ENCODE results near the gene JAGN1. TPM values are rescaled to one million over a fixed set of nuclear protein-coding genes. Genes with fewer than 3 reads are reported as not detected.

JAGN1 gene
- total RNA-seq: 14.4 TPM

DNA sequence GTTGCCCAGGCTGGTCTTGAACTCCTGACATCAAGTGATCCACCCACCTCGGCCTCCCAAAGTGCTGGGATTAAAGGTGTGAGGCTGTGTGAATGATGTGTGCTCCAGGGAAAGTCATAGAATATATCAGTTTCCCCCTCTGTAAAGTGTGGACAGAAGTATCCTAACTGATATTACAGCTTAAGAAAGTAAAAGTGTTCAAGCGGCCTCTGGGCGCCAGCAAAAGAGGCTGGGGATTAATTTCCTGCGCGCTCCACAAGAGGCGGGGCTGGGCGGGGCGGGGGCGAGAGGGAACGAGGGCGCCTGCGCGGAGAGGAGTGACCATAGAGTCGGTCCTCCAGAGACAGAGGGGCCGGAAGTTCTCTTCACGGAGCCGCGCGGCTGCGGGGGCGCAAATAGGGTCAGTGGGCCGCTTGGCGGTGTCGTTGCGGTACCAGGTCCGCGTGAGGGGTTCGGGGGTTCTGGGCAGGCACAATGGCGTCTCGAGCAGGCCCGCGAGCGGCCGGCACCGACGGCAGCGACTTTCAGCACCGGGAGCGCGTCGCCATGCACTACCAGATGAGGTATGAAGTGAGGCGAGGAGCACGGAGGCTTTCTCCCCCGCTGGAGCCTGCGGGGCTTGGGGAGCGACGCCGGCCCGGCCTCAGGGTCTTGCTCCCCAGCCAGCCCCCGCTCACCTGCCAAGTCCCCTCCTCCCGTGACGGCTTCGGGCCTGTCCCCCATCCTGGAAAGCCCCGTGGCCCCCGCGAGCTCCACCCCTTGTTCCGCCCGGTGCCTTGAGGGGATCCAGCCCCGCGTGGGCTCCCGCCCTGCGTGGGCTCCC is at the start of gene JAGN1:
TSS of gene JAGN1 (plus strand) at position 362 of the 823 bp plus-strand sequence. CDS start at position 475, 113 bp downstream.

DNA sequence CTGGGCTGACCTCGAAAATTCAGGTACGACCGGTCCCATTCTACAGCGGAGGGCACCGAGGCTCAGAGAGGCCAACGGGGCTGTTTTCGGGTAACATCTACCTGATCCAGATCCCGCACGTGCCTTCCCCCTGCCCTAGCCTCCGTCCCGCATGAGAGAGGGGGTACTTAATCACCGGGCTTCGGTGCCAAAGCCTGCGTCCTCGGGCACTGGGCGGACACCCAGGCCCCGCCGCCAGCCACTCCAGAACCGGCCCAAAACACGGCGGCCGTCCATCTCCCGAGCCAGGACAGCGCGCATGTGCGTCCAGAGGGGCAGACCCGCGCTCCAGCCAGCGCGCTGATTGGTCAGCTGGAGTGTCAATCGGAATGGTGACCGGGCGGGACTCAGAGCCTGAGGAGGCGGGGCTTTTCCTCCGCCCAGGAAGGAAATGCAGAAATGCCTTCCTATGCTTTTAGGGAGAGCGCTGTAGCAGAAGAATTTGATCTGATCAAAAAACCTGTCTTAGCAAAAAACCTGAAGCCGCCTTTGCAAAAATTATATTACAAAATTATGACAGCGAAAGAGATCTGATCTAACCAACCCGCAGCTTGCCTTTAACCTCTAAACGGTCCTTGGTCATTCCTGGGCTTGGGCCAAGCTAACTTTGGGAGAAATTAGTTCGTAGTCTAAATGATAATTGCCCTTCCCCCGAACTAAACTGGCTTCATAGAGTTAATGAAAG is 46.5 kb upstream of the JAGN1 start, which contains the start of gene RPUSD3:
TSS of gene RPUSD3 (minus strand) at position 294 of the 724 bp plus-strand sequence. CDS start at position 276, 18 bp downstream.

DNA sequence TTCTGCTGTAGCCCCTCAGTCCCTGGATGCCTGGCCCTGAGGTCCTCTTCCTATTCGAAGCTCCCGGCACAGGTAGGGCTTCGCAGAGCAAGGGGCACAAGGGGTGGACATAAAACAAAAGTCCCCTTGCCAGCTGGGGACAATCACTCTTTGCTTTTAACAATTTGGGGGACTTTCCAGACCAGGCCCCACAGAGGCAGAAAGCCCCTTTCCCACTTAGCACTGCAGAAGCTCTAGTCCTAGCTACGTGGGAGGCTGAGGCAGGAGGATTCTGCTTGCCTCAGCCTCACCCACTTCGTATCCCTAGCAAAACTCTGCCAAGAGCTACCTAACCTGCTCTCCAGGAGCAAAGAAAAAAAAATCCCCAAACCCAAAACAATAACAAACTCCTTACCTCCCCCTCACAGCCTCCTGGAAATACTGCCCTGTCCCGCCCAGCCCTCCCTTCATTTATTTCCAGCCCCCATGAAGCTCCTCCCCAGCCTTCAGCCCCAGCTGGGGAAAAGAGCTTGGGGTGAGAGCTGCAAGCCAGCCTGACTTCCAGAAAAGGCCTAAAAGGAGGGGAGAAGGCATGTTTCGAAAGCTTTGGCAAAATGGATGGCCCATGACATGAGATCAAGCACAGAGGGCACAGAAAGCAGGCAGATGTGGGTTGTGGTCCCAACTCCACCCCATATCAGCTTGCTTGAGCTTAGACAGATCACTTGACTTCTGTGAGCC is 10.4 kb upstream of the JAGN1 start, which contains the start of gene CIDEC:
TSS of gene CIDEC (minus strand) at position 424 of the 720 bp plus-strand sequence. CDS start 1,767 bp downstream, outside the sequence.

DNA sequence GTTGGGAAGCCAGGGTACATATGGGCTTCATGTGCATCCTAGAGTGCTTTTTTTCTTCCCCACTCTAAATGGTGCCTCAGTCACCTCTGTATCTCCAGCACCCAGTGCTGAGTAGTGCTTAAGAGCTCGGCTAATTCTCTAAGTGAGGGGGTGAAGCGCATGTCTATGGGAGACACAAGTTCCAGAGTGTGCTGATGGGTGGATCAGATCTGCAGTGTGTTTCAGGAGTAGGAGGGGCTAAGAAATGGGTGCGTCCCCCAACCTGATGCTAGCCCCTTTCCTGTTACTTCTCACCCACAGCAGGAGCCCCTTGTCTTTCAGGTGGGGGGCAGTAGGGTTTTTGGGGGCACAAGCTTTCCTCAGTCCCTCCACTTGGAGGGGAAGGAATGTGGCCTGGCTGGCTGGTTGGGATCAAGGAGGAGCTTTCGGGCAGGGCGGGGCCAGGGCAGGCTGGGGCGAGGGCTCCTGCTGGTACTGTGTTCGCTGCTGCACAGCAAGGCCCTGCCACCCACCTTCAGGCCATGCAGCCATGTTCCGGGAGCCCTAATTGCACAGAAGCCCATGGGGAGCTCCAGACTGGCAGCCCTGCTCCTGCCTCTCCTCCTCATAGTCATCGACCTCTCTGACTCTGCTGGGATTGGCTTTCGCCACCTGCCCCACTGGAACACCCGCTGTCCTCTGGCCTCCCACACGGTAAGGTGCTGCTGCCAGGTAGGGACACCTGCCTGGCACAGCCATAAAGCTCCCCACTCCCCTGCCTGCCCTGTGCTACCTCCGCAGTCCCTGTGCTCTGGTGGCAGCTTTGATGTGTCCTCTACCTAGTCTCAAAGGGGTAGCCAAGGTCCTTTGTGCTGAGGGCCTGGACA is 12.2 kb downstream of the JAGN1 start, which contains the start of gene IL17RE:
TSS of gene IL17RE (plus strand) at position 477 of the 866 bp plus-strand sequence. CDS start at position 562, 85 bp downstream.

DNA sequence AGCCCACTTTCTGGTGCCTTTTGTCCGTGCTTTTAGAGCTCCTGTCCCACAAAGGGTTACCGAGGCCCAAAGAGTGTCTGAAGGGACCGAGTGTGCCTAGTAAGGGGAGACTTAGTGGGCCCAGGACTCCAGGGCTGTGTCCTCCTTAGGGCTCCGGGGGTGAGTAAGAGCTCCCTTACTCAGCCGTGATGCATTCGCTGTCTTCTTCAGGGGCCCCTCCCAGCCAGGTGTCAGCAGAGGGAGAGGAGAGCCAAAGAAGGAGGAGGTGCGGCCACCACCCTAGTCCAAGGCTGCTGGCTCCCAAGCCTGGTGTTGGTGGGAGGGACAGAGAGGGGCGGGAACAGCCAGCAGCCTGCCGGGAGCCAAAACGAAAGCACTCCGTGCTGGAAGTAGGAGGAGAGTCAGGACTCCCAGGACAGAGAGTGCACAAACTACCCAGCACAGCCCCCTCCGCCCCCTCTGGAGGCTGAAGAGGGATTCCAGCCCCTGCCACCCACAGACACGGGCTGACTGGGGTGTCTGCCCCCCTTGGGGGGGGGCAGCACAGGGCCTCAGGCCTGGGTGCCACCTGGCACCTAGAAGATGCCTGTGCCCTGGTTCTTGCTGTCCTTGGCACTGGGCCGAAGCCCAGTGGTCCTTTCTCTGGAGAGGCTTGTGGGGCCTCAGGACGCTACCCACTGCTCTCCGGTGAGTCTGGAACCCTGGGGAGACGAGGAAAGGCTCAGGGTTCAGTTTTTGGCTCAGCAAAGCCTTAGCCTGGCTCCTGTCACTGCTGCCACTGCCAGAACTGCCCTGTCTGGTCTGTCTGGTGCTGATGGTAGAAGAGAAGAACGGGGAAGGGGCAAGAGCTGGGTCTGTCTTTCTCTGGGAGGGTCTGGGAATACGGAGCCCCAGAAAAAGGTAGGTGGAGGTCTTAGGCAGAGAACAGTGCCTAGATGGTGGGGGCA is 26.6 kb downstream of the JAGN1 start, which contains the start of gene IL17RC:
TSS of gene IL17RC (plus strand) at position 365 of the 947 bp plus-strand sequence. CDS start at position 583, 218 bp downstream.

DNA sequence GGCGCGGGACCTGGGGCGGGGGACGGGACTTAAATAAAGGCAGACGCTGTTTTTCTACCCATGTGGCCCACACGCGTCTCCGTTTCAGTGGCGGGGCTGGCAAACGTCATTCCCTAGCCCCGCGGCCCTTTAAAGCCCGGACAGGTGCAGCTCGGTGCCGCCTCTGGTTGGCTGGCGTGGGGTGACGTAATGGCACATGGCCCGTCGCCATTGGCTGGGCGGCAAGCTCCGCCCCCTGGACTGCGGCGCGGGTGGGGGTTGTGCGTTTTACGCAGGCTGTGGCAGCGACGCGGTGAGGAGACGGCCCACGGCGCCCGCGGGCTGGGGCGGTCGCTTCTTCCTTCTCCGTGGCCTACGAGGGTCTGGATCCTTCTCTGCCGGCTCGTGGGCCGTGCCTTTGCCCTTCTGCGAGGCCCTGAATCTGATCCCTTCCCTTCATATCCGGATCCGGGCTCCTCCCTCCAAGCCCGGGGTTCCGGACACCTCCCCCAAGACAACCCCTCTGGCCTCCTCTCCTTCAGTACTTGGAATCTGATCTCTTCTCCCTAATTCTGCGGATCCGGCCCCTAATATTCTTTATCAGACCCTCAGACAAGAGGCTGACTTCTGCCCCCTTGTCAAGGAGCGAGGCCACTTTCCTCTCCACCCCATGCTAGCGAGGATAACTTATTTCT is 43.3 kb downstream of the JAGN1 start, which contains the start of gene CRELD1:
TSS of gene CRELD1 (plus strand) at position 274 of the 674 bp plus-strand sequence. CDS start 605 bp downstream, outside the sequence.

Small RNAs within 50 kb of the gene (small RNA-seq; reads per million reads assigned to genes)
- gene RNU6-882P (ENCODE audit: low replicate concordance): not detected

Other genes starting within 250 kb of the JAGN1 start
- 23.5 TPM for gene MTMR14, start 241.1 kb upstream of the JAGN1 start, total RNA-seq
- gene CPNE9, start 186.8 kb upstream of the JAGN1 start, total RNA-seq: 0.31 TPM
- 23.5 TPM for gene BRPF1, start 158.9 kb upstream of the JAGN1 start, total RNA-seq
- gene OGG1, start 140.7 kb upstream of the JAGN1 start, total RNA-seq: 113 TPM
- 38.5 TPM for gene CAMK1, start 120.7 kb upstream of the JAGN1 start, total RNA-seq
- 35.7 TPM for gene TADA3, start 98.1 kb upstream of the JAGN1 start, total RNA-seq
- 117 TPM for gene ARPC4, start 97.5 kb upstream of the JAGN1 start, total RNA-seq
- 60.1 TPM for gene TTLL3, start 80.3 kb upstream of the JAGN1 start, total RNA-seq
- 35.1 TPM for gene RPUSD3, start 46.6 kb upstream of the JAGN1 start, total RNA-seq
- not detected for gene CIDEC, start 10.4 kb upstream of the JAGN1 start, total RNA-seq
- gene IL17RE, start 12.2 kb downstream of the JAGN1 start, total RNA-seq: 0.31 TPM
- 6.6 TPM for gene IL17RC, start 26.5 kb downstream of the JAGN1 start, total RNA-seq
- gene CRELD1, start 43.2 kb downstream of the JAGN1 start, total RNA-seq: 31.0 TPM
- gene PRRT3, start 61.8 kb downstream of the JAGN1 start, total RNA-seq: 4.1 TPM
- gene EMC3, start 96.2 kb downstream of the JAGN1 start, total RNA-seq: 26.6 TPM
- 7.8 TPM for gene FANCD2, start 135.8 kb downstream of the JAGN1 start, total RNA-seq
- not detected for gene FANCD2OS, start 217.6 kb downstream of the JAGN1 start, total RNA-seq
- gene BRK1, start 225.1 kb downstream of the JAGN1 start, total RNA-seq: 70.1 TPM

Measured in parietal lobe (tissue), 2 donors.